Type B pancreatic cell (in vitro differentiated cells): ENCODE data around the gene SELENOI. TPM values are rescaled to one million over a fixed set of nuclear protein-coding genes. Genes with fewer than 3 reads are reported as not detected.
A peak's percentile ranks its signal among the peaks of the same experiment; 100 is the strongest.
"Not testable (repeated sequence)": the region's sequence is repeated elsewhere in the genome, so short reads cannot be mapped to it uniquely, and the experiment has no call there.

Experiments
- DNase-seq: peaks from one replicate; pipeline ENCODE4 v3.0.0; 2021; ENCODE audit warnings: mixed read lengths; ENCODE audit not compliant: unreplicated experiment; ENCODE audit errors: extremely low spot score
- H3K27ac Mint-ChIP-seq: 2 replicates; pipeline ENCODE4 v1.8.0; 2021; ENCODE audit warnings: mild to moderate bottlenecking, mixed read lengths
- H3K27me3 Mint-ChIP-seq: 2 replicates; pipeline ENCODE4 v1.8.0; 2021; ENCODE audit warnings: mixed read lengths
- H3K36me3 Mint-ChIP-seq: 2 replicates; pipeline ENCODE4 v1.8.0; 2021; ENCODE audit warnings: mixed read lengths
- H3K4me1 Mint-ChIP-seq: one replicate; pipeline ENCODE4 v1.8.0; 2021; ENCODE audit warnings: mixed read lengths; ENCODE audit not compliant: unreplicated experiment
- H3K4me3 Mint-ChIP-seq: 2 replicates; pipeline ENCODE4 v1.8.0; 2021; ENCODE audit warnings: mild to moderate bottlenecking, mixed read lengths
- H3K9me3 Mint-ChIP-seq: 2 replicates; pipeline ENCODE4 v1.8.0; 2021; ENCODE audit warnings: mixed read lengths
- total RNA-seq: library from RNA; stranded (reverse); gene quantifications from 2 replicates; pipeline ENCODE4 v1.2.1, GENCODE V29; 2021; ENCODE audit warnings: low replicate concordance
- TF ChIP-seq, protein P1 (sequence below): fragments of 200-600 bp; sonication (generic); conservative IDR thresholded peaks from 2 replicates; pipeline ENCODE4 v1.5.0; 2021; ENCODE audit warnings: antibody characterized with exemption, mild to moderate bottlenecking

The SELENOI gene
- total RNA-seq, 1 donor from 2014 or later = 38.8 TPM

DNA sequence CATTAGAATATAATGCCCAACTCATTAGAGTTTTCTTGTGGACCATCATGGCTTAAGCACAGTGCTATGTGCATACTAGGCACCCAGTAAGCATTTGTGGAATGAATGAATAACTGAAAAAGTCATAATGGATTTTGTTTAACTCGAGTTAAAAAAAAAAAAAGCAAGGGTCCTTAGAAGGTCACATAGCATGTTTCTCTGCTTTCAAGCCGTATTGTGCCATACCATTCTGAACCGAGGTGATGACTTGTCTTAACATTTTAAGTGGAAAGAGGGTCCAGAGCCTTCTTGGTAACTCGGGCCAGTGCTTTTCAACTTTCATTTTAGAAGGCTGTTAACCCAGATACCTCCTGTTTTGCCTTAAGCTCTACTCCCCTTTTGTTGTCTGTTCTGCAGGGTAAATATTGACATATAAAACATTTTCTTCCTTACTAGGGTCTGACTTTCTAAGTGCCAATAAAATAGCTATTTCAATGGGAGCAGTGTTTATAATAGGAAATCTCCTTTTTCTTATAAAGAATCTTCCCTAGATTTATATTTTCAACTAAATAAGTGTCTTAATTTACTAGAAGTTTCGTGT, 1.4 kb downstream of the SELENOI start:
- peaks cover 20% of the 10 kb centered on the region for H3K4me1 Mint-ChIP-seq
- no peaks in the 10 kb centered on the region for H3K27me3 Mint-ChIP-seq
- H3K36me3 Mint-ChIP-seq = peaks cover 8% of the 10 kb centered on the region
- peak overlapping the region; percentile 98 for H3K27ac Mint-ChIP-seq
- DNase-seq = no peak
- TF ChIP-seq, protein P1, sequence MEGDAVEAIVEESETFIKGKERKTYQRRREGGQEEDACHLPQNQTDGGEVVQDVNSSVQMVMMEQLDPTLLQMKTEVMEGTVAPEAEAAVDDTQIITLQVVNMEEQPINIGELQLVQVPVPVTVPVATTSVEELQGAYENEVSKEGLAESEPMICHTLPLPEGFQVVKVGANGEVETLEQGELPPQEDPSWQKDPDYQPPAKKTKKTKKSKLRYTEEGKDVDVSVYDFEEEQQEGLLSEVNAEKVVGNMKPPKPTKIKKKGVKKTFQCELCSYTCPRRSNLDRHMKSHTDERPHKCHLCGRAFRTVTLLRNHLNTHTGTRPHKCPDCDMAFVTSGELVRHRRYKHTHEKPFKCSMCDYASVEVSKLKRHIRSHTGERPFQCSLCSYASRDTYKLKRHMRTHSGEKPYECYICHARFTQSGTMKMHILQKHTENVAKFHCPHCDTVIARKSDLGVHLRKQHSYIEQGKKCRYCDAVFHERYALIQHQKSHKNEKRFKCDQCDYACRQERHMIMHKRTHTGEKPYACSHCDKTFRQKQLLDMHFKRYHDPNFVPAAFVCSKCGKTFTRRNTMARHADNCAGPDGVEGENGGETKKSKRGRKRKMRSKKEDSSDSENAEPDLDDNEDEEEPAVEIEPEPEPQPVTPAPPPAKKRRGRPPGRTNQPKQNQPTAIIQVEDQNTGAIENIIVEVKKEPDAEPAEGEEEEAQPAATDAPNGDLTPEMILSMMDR = no peak
- H3K9me3 Mint-ChIP-seq = no peaks in the 10 kb centered on the region
- peak overlapping the region; percentile 97 for H3K4me3 Mint-ChIP-seq

DNA sequence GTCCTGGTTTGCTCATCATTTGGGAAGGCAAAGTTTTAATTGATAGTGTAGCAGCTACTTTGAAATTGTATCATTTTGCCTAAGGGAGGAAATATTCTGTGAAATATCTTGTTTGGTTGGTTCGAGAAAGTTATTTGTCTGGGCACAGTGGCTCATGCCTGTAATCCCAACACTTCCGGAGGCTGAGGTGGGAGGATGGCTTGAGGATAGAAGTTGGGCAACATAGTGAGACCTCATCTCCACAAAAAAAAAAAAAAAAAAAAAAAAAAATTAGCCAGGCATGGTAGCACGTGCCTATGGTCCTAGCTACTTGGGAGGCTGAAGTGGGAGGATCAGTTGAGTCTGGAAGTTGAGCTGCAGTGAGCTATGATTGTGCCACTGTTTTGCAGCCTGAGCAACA, 3.7 kb downstream of the SELENOI start:
- Mint-ChIP-seq H3K4me3 (no peak overlapping the region), H3K27ac (no peak overlapping the region), H3K9me3 (no peaks in the 10 kb centered on the region), H3K36me3 (peaks cover 8% of the 10 kb centered on the region), H3K4me1 (peaks cover 16% of the 10 kb centered on the region), H3K27me3 (no peaks in the 10 kb centered on the region)
- DNase-seq = no peak
- TF ChIP-seq, protein P1 = no peak

DNA sequence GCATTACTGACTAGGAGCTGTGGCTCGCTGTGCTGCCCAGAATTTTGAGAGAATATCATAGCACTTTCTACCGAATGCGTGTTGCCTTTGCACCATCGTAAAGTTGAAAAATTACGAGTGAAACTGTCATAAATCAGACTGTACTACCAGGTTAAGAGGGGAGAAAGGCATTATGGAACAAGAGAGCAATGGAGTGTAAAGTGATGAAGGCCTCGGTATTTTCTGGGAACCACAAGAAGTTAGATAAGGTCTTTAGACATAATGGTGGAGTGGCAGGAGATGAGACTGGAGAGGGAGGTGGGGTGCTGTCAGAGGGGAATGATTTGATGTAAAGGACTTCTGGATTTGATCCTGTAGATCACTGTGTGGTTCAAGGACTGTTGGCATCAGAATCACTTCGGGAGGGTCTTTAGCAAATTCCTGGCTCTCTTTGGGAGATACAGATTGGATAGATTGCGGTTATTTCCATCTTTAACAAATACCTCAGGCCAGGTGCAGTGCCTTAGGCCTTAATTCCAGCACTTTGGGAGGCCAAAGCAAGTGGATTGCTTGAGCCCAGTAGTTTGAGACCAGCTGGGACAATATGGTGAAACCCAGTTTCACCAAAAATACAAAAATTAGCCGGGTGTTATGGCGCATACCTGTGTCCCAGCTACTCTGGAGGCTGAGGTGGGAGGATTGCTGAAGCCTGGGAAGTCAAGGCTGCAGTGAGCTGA, 5.6 kb downstream of the SELENOI start:
- H3K4me1 Mint-ChIP-seq = peaks cover 23% of the 10 kb centered on the region
- TF ChIP-seq, protein P1 = no peak
- no peak overlapping the region for H3K27ac Mint-ChIP-seq

DNA sequence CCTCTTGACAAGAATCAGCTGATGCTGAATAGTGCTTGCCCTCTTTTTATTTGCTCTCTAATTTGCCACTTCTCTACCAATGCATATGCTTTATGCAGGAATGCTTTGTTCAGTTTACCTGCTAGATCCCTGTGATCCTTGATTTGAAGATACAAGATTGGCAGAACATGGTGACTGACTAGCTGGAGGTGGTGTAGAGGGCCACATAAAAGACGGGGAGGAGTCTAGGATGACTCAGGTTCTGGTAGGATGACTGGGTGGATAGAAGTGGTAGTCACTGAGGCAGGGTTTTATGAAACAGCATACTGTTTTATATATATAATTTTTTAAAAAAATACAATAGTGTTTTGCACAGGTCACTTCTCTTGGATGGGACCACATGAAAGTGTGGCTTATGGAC, 6.9 kb downstream of the SELENOI start:
- H3K36me3 Mint-ChIP-seq = peaks cover 8% of the 10 kb centered on the region
- peaks cover 17% of the 10 kb centered on the region for H3K4me1 Mint-ChIP-seq

More for the DNA sequence above, 5.6 kb downstream of the SELENOI start:
- H3K9me3 Mint-ChIP-seq = no peaks in the 10 kb centered on the region
- no peak for DNase-seq
- H3K4me3 Mint-ChIP-seq = no peak overlapping the region
- no peaks in the 10 kb centered on the region for H3K27me3 Mint-ChIP-seq
- H3K36me3 Mint-ChIP-seq = peaks cover 8% of the 10 kb centered on the region

DNA sequence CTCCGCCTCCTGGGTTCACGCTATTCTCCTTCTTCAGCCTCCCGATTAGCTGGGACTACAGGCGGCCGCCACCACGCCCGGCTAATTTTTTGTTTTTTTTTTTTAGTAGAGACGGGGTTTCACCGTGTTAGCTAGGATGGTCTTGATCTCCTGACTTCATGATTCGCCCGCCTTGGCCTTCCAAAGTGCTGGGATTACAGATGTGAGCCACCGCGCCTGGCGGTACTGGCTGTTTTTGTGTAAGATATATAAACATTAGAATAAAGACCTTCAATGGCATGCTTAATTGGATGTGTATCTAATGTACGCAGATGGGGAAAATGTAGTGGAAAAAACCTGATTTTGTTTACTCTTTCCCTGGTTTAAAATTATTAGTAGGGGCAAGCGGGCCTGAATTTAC, 8.5 kb downstream of the SELENOI start:
- not testable (repeated sequence) for H3K27ac Mint-ChIP-seq, H3K36me3 Mint-ChIP-seq, DNase-seq, H3K27me3 Mint-ChIP-seq, H3K9me3 Mint-ChIP-seq, H3K4me3 Mint-ChIP-seq
- peaks cover 20% of the 10 kb centered on the region for H3K4me1 Mint-ChIP-seq

More for the DNA sequence above, 6.9 kb downstream of the SELENOI start:
- Mint-ChIP-seq H3K4me3 (no peak overlapping the region), H3K9me3 (no peaks in the 10 kb centered on the region), H3K27me3 (no peaks in the 10 kb centered on the region), H3K27ac (no peak overlapping the region)
- no peak for DNase-seq
- TF ChIP-seq, protein P1 = no peak
